Measurements from ENCODE around the gene NETO1. TPM values are rescaled to one million over a fixed set of nuclear protein-coding genes. Genes with fewer than 3 reads are reported as not detected.

NETO1 gene
- total RNA-seq, 1 donor from 2014 or later, result 3.3 TPM

- DNase-seq (ENCODE audit: low read depth), result no peak
- no peak overlapping the region for H3K4me3 ChIP-seq (ENCODE audit: low read depth, low read length)
- TF ChIP-seq, protein P1, sequence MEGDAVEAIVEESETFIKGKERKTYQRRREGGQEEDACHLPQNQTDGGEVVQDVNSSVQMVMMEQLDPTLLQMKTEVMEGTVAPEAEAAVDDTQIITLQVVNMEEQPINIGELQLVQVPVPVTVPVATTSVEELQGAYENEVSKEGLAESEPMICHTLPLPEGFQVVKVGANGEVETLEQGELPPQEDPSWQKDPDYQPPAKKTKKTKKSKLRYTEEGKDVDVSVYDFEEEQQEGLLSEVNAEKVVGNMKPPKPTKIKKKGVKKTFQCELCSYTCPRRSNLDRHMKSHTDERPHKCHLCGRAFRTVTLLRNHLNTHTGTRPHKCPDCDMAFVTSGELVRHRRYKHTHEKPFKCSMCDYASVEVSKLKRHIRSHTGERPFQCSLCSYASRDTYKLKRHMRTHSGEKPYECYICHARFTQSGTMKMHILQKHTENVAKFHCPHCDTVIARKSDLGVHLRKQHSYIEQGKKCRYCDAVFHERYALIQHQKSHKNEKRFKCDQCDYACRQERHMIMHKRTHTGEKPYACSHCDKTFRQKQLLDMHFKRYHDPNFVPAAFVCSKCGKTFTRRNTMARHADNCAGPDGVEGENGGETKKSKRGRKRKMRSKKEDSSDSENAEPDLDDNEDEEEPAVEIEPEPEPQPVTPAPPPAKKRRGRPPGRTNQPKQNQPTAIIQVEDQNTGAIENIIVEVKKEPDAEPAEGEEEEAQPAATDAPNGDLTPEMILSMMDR (conservative IDR thresholded peaks at IDR 0.05; ENCODE audit: low read depth, low read length), result no peak
Measured at GRCh38 chr18:72808680-72809079, 59.1 kb downstream of the NETO1 start.

DNA sequence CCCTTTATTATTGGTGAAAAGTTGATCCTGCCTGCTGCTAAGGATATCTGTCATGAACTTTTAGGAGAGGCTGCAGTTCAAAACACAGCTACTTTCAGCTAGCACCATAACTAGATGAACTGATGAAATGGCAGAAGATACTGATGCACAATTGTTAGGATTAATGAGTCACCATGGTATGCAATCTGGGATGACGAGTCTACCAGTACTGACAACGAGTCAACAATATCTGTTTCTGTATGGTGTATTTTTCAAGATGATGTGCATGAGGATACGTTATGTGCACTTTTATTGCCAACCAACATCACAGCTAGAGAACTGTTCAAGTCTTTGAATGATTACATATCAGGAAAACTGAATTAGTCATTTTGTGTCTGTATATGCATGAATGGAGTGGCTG, 68.7 kb downstream of the NETO1 start:
- DNase-seq (ENCODE audit: low read depth), result no peak
- TF ChIP-seq, protein P1 (conservative IDR thresholded peaks at IDR 0.05; ENCODE audit: low read depth, low read length), result no peak
- no peak overlapping the region for H3K4me3 ChIP-seq (ENCODE audit: low read depth, low read length)

DNA sequence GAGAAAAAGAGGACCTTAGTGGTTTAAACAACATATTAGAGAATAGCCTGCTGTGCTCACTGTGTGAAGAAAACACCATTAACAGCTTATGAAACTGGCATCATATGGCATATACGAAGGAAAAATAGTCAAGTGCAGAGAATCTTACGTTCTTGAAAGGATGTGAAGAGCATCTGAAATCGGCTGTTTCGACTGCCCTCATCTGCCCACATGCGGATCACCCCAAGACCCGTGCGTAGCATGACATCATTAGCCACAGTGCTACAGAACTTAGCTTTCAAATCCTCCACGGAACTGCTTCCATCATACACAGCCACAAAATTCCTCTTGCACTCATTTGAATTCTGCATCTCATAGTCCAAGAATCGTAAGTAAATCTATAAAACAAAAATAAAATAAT, 84.3 kb downstream of the NETO1 start:
- no peak for DNase-seq (ENCODE audit: low read depth)
- H3K4me3 ChIP-seq (ENCODE audit: low read depth, low read length), result no peak overlapping the region
- TF ChIP-seq, protein P1 (conservative IDR thresholded peaks at IDR 0.05; ENCODE audit: low read depth, low read length), result no peak

DNA sequence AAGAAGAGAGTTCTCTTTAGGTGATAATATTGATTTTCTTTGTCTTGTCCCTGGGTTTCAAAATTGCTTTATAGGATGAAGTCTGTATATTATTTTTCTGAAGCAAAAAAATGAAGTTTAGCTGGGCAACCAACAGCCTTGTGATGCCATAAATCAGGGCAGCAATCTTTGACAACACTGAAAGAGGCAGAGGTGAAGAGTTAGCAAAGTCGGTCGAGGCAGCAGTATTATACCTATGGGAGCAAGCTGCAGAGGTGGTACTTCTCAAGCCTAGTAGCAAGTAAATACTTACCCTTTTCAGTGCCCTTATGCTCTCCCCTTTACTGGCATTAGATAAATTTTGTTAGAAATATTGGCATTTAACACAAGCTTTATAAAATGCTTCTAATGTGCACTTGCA, 92.9 kb downstream of the NETO1 start:
- H3K4me3 ChIP-seq (ENCODE audit: low read depth, low read length), result no peak overlapping the region
- TF ChIP-seq, protein P1 (conservative IDR thresholded peaks at IDR 0.05; ENCODE audit: low read depth, low read length), result no peak
- no peak for DNase-seq (ENCODE audit: low read depth)

DNA sequence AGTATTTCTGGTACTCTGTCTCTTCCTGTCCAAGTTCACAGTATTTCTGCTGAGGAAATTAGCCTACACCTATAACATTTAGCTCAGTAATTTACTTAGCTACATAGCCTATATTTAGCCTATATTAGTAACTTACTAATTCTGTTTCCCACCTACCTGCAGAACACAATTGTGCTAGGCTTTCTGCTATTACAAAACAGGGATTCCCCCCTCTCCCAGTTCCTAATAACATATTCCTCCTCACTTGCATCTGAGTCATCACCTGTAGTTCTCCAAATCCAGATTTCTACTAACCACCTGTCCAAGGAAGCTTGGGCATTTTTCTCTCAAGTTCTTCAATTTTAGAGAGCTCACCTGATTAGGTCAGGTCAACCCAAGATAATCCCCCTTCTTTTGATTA, 94.9 kb downstream of the NETO1 start:
- TF ChIP-seq, protein P1 (conservative IDR thresholded peaks at IDR 0.05; ENCODE audit: low read depth, low read length), result no peak
- DNase-seq (ENCODE audit: low read depth), result no peak
- H3K4me3 ChIP-seq (ENCODE audit: low read depth, low read length), result no peak overlapping the region

- DNase-seq (ENCODE audit: low read depth), result no peak
- H3K4me3 ChIP-seq (ENCODE audit: low read depth, low read length), result no peak overlapping the region
Measured at GRCh38 chr18:72768681-72769229, 99.0 kb downstream of the NETO1 start.

More at GRCh38 chr18:72768681-72769229, 99.0 kb downstream of the NETO1 start:
- TF ChIP-seq, protein P1 (conservative IDR thresholded peaks at IDR 0.05; ENCODE audit: low read depth, low read length), result peak; percentile 19
